Measurements from ENCODE around the gene REXO1.
"Not testable (repeated sequence)": the region's sequence is repeated elsewhere in the genome, so short reads cannot be mapped to it uniquely, and the experiment has no call there.

The REXO1 gene

DNA sequence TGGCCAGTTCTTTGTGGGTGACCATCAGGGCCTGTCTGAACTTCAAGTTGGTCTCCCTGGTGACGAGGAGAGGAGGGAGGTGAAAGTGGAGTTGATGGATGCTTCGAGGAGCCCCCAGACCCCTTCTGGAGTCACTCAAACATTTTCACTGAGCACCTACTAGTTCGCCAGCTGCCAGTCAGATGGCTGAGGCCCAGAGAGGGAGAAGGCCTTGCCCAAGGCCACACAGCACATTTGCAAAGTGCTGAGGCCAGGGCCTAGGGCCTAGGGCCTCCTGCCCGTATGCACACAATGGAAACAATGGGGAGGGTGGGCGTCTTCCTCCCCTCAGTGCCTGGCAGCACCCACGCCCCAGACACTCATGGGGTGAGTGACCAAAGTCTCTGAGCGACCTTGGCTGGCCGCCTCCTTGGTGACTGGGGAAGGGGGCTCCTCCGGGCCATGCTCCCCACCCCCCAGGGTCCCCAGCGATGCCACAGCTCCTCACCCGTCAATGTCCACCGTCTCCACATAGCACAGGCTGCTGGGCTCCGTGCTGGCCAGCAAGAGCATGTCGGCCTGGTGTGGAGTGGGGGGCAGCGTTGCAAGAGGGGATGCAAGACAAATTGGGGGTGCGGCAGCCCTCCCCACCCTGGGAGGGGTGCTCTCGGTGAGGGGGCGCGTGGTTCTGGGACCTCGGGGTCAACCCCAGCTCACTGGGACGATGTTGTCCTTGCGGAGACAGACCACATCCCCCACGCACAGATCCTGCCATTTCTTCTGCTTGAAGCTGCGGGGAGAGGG lies 42.7 kb downstream of the REXO1 start:
- no peak for DNase-seq (ENCODE audit: extremely low spot score)
- TF ChIP-seq CTCF (IDR thresholded peaks at IDR 0.05; ENCODE audit: control extremely low read depth, extremely low read depth, low read depth, missing control alignments) = no peak
- ChIA-PET POLR2A (no interaction called here), CTCF (interaction anchor here (0.8 to 1.6 kb wide), 2 partner anchors 10 to 21 kb away, joined by 3 read pairs; no protein-coding TSS in a partner anchor)

GRCh38 chr19:1804858-1805257 lies 43.4 kb downstream of the REXO1 start:
- CTCF ChIA-PET = no interaction called here
- no peak for DNase-seq (ENCODE audit: extremely low spot score)
- POLR2A ChIA-PET = no interaction called here
- no peak for TF ChIP-seq CTCF (IDR thresholded peaks at IDR 0.05; ENCODE audit: control extremely low read depth, extremely low read depth, low read depth, missing control alignments)

DNA sequence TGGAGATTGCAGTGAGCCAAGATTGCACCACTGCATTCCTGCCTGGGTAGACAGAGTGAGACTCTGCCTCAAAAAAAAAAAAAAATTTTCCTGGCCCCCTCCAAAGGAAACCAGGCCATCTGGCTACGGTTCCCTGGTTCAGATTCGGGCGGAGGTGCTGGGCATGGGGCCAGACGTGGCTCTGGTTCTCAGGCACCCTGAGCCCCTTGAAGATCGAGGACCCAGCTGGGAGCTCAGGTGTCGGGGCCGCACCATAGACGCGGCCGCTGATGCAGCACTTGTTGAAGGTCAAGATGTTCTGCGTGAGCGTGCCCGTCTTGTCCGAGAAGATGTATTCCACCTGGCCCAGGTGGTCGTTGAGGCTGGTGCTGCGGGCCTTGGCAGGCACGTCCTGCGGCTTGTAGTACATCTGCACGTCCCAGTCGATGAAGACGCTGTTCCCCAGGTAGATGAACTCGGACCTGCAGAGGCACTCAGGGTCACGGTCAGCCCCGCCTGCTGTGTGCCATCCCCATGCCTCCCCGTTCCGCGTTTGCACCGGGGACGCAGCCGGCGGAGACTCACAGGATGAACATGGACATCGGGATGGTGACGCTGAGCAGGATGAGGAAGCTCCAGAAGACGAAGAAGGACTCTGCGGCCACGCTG lies 48.5 kb downstream of the REXO1 start:
- no peak for DNase-seq (ENCODE audit: extremely low spot score)
- ChIA-PET POLR2A (no interaction called here), CTCF (interaction anchor here (0.7 to 1.2 kb wide), 2 partner anchors 26 to 38 kb away, joined by 3 read pairs; no protein-coding TSS in a partner anchor)
- TF ChIP-seq CTCF (IDR thresholded peaks at IDR 0.05; ENCODE audit: control extremely low read depth, extremely low read depth, low read depth, missing control alignments) = no peak

- CTCF ChIA-PET = interaction anchor here (1.7 to 4.3 kb wide), 4 partner anchors 9 to 251 kb away, joined by 5 to 20 read pairs (median 8); no protein-coding TSS in a partner anchor
- POLR2A ChIA-PET; DNase-seq (ENCODE audit: extremely low spot score): not testable (repeated sequence)
Observed at GRCh38 chr19:1797313-1797712, 51.0 kb downstream of the REXO1 start.

DNA sequence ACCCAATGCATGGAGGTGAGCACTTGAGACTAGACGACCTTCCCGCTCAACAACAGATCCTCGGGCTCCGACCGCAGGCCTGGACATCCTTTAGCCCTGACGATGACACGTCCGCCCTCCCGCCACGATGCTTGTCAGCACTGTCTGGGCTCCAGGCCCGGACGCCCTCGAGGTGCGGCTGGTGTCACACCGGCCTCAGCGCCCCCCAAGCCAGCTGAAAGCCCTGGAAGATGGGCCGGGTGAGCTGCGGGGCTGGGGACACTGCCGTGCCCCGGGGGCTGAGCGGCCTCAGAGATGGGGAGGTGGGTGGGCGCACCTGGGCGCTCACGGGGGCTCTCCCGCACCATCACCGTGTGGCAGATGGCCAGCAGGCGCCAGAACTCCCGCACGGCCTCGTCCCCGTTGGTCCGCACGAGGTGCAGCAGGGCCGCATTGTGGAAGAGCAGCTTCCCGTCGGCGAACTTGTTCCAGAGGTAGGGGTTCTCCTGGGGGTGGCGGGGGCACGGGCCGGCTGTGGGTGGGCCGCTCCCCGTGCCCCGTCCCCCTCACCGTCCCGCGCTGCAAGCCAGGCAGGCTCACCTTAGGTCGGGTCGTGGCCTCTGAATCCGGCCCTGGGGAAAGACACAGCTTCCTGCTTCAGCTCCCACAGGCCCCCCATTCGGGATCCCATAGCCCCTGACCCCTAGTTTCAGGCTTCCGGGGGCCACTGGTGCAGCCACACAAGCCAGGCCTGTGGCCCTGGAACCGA lies 51.7 kb downstream of the REXO1 start:
- TF ChIP-seq CTCF (IDR thresholded peaks at IDR 0.05; ENCODE audit: control extremely low read depth, extremely low read depth, low read depth, missing control alignments) = no peak
- no peak for DNase-seq (ENCODE audit: extremely low spot score)
- CTCF ChIA-PET = interaction anchor here (0.9 to 4.3 kb wide), 10 partner anchors 9 to 250 kb away, joined by 3 to 20 read pairs (median 4); no protein-coding TSS in a partner anchor
- POLR2A ChIA-PET = no interaction called here

- DNase-seq (ENCODE audit: extremely low spot score) = no peak
- ChIA-PET POLR2A (no interaction called here), CTCF (interaction anchor here (1.0 to 4.3 kb wide), 11 partner anchors 12 to 248 kb away, joined by 3 to 20 read pairs (median 6); no protein-coding TSS in a partner anchor)
- TF ChIP-seq CTCF (IDR thresholded peaks at IDR 0.05; ENCODE audit: control extremely low read depth, extremely low read depth, low read depth, missing control alignments) = no peak
Observed at GRCh38 chr19:1794424-1795172, 53.7 kb downstream of the REXO1 start.
